Measurements from ENCODE around the gene SEC31B.

DNA sequence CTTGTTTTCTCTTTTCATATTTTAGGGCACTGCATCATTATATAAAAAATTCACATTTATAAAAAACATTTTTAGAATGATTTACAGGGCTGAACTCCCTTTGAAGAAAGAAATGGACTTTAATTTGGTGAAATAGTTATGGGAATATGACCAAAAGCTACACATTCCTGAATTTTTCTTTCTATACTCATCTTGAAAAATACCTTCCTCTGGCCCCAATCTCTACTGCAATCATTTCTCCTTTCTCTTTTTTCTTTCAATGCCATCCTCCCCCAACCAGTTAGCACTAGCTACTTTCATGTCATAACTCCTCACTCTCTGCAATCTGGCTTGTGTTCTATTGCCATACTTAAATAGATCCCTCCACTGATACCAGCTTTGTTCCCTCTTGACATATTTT, 50.7 kb downstream of the SEC31B start:
- TF ChIP-seq, protein P1, sequence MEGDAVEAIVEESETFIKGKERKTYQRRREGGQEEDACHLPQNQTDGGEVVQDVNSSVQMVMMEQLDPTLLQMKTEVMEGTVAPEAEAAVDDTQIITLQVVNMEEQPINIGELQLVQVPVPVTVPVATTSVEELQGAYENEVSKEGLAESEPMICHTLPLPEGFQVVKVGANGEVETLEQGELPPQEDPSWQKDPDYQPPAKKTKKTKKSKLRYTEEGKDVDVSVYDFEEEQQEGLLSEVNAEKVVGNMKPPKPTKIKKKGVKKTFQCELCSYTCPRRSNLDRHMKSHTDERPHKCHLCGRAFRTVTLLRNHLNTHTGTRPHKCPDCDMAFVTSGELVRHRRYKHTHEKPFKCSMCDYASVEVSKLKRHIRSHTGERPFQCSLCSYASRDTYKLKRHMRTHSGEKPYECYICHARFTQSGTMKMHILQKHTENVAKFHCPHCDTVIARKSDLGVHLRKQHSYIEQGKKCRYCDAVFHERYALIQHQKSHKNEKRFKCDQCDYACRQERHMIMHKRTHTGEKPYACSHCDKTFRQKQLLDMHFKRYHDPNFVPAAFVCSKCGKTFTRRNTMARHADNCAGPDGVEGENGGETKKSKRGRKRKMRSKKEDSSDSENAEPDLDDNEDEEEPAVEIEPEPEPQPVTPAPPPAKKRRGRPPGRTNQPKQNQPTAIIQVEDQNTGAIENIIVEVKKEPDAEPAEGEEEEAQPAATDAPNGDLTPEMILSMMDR (IDR thresholded peaks at IDR 0.05 in 2 of 3, conservative IDR thresholded peaks at IDR 0.05 in 1 of 3; ENCODE audit: insufficient read depth in 2 of 3, low read depth in 1 of 3, low read length in 3 of 3), result no peak
- no peak for TF ChIP-seq KDM4B (IDR thresholded peaks at IDR 0.05; ENCODE audit: borderline replicate concordance in 2 of 2, low read depth in 1 of 2)
